ENCODE results near the gene PGPEP1.
"Not testable (repeated sequence)": the region's sequence is repeated elsewhere in the genome, so short reads cannot be mapped to it uniquely, and the experiment has no call there.

The PGPEP1 gene

GRCh38 chr19:18397242-18398202, 57.1 kb downstream of the PGPEP1 start, which contains the start of gene LRRC25:
Gene LRRC25 (minus strand): TSS chr19:18397622. CDS start chr19:18396963, 659 bp downstream.
- H3K4me1 ChIP-seq (ENCODE audit: insufficient read depth, low read length), result no peaks in the 10 kb centered on the region
- H3K4me3 ChIP-seq (ENCODE audit: low read length), result peak within 1 kb of the TSS; percentile 33
- H3K9me3 ChIP-seq (ENCODE audit: insufficient read depth, low read depth, low read length), result no peaks in the 10 kb centered on the region
- no peak within 1 kb of the TSS for H3K9ac ChIP-seq (ENCODE audit: low read depth, low read length)
- no peaks in the 10 kb centered on the region for H3K27me3 ChIP-seq (ENCODE audit: insufficient read depth, low read length)
- WGBS, result 36% methylated on average over 33 of the region's 33 CpGs
- H3K36me3 ChIP-seq (ENCODE audit: insufficient read depth, low read length), result no peaks in the 10 kb centered on the region
- no peak within 1 kb of the TSS for H3K27ac ChIP-seq (ENCODE audit: low read depth, low read length)

- H3K9me3 ChIP-seq (ENCODE audit: insufficient read depth, low read depth, low read length), result no peaks in the 10 kb centered on the region
- no peak overlapping the region for H3K4me3 ChIP-seq (ENCODE audit: low read length)
- no peaks in the 10 kb centered on the region for H3K27me3 ChIP-seq (ENCODE audit: insufficient read depth, low read length)
- no peaks in the 10 kb centered on the region for H3K4me1 ChIP-seq (ENCODE audit: insufficient read depth, low read length)
- WGBS, result 87% methylated on average over 6 of the region's 6 CpGs
- no peak overlapping the region for H3K27ac ChIP-seq (ENCODE audit: low read depth, low read length)
- H3K9ac ChIP-seq (ENCODE audit: low read depth, low read length), result no peak overlapping the region
- no peaks in the 10 kb centered on the region for H3K36me3 ChIP-seq (ENCODE audit: insufficient read depth, low read length)
Measured at GRCh38 chr19:18399008-18399407, 58.6 kb downstream of the PGPEP1 start.

- Histone ChIP-seq H3K9ac (ENCODE audit: low read depth, low read length) (no peak overlapping the region), H3K4me3 (ENCODE audit: low read length) (no peak overlapping the region), H3K27me3 (ENCODE audit: insufficient read depth, low read length) (no peaks in the 10 kb centered on the region), H3K4me1 (ENCODE audit: insufficient read depth, low read length) (no peaks in the 10 kb centered on the region), H3K36me3 (ENCODE audit: insufficient read depth, low read length) (no peaks in the 10 kb centered on the region), H3K9me3 (ENCODE audit: insufficient read depth, low read depth, low read length) (no peaks in the 10 kb centered on the region), H3K27ac (ENCODE audit: low read depth, low read length) (no peak overlapping the region)
- WGBS, result 70% methylated on average over 7 of the region's 7 CpGs
Measured at GRCh38 chr19:18401580-18402112, 61.2 kb downstream of the PGPEP1 start.

- not testable (repeated sequence) for H3K27ac ChIP-seq (ENCODE audit: low read depth, low read length); H3K9me3 ChIP-seq (ENCODE audit: insufficient read depth, low read depth, low read length); H3K4me1 ChIP-seq (ENCODE audit: insufficient read depth, low read length); H3K27me3 ChIP-seq (ENCODE audit: insufficient read depth, low read length); H3K4me3 ChIP-seq (ENCODE audit: low read length); H3K9ac ChIP-seq (ENCODE audit: low read depth, low read length); H3K36me3 ChIP-seq (ENCODE audit: insufficient read depth, low read length)
- 86% methylated on average over 16 of the region's 18 CpGs for WGBS
Measured at GRCh38 chr19:18402455-18403248, 62.3 kb downstream of the PGPEP1 start.

- 95% methylated on average over 10 of the region's 11 CpGs for WGBS
- H3K4me3 ChIP-seq (ENCODE audit: low read length); H3K9me3 ChIP-seq (ENCODE audit: insufficient read depth, low read depth, low read length); H3K4me1 ChIP-seq (ENCODE audit: insufficient read depth, low read length); H3K9ac ChIP-seq (ENCODE audit: low read depth, low read length); H3K27me3 ChIP-seq (ENCODE audit: insufficient read depth, low read length); H3K27ac ChIP-seq (ENCODE audit: low read depth, low read length); H3K36me3 ChIP-seq (ENCODE audit: insufficient read depth, low read length): not testable (repeated sequence)
Measured at GRCh38 chr19:18405754-18406153, 65.4 kb downstream of the PGPEP1 start.

- H3K4me1 ChIP-seq (ENCODE audit: insufficient read depth, low read length), result no peaks in the 10 kb centered on the region
- no peaks in the 10 kb centered on the region for H3K9me3 ChIP-seq (ENCODE audit: insufficient read depth, low read depth, low read length)
- H3K27me3 ChIP-seq (ENCODE audit: insufficient read depth, low read length), result peaks cover 2% of the 10 kb centered on the region; the same call in 1 of the 2 replicates
- H3K4me3 ChIP-seq (ENCODE audit: low read length), result no peak overlapping the region
- no peaks in the 10 kb centered on the region for H3K36me3 ChIP-seq (ENCODE audit: insufficient read depth, low read length)
- WGBS, result 94% methylated on average over 8 of the region's 9 CpGs
- no peak overlapping the region for H3K27ac ChIP-seq (ENCODE audit: low read depth, low read length)
- H3K9ac ChIP-seq (ENCODE audit: low read depth, low read length), result no peak overlapping the region
Measured at GRCh38 chr19:18406749-18407148, 66.4 kb downstream of the PGPEP1 start.

GRCh38 chr19:18408053-18408476, 67.7 kb downstream of the PGPEP1 start:
- H3K27me3 ChIP-seq (ENCODE audit: insufficient read depth, low read length), result peaks cover 4% of the 10 kb centered on the region; the same call in 1 of the 2 replicates
- H3K36me3 ChIP-seq (ENCODE audit: insufficient read depth, low read length), result no peaks in the 10 kb centered on the region
- no peak overlapping the region for H3K27ac ChIP-seq (ENCODE audit: low read depth, low read length)
- no peak overlapping the region for H3K9ac ChIP-seq (ENCODE audit: low read depth, low read length)
- no peaks in the 10 kb centered on the region for H3K4me1 ChIP-seq (ENCODE audit: insufficient read depth, low read length)
- H3K9me3 ChIP-seq (ENCODE audit: insufficient read depth, low read depth, low read length), result no peaks in the 10 kb centered on the region
- H3K4me3 ChIP-seq (ENCODE audit: low read length), result no peak overlapping the region
- 72% methylated on average over 10 of the region's 10 CpGs for WGBS

GRCh38 chr19:18412610-18413239, 72.3 kb downstream of the PGPEP1 start:
- H3K9me3 ChIP-seq (ENCODE audit: insufficient read depth, low read depth, low read length), result no peaks in the 10 kb centered on the region
- WGBS, result 90% methylated on average over 16 of the region's 16 CpGs
- H3K9ac ChIP-seq (ENCODE audit: low read depth, low read length), result no peak overlapping the region
- H3K36me3 ChIP-seq (ENCODE audit: insufficient read depth, low read length), result no peaks in the 10 kb centered on the region
- no peak overlapping the region for H3K27ac ChIP-seq (ENCODE audit: low read depth, low read length)
- no peak overlapping the region for H3K4me3 ChIP-seq (ENCODE audit: low read length)
- H3K4me1 ChIP-seq (ENCODE audit: insufficient read depth, low read length), result no peaks in the 10 kb centered on the region
- H3K27me3 ChIP-seq (ENCODE audit: insufficient read depth, low read length), result peaks cover 4% of the 10 kb centered on the region

- Histone ChIP-seq H3K4me1 (ENCODE audit: insufficient read depth, low read length) (peaks cover 7% of the 10 kb centered on the region; the same call in 1 of the 2 replicates), H3K27me3 (ENCODE audit: insufficient read depth, low read length) (peaks cover 18% of the 10 kb centered on the region), H3K9ac (ENCODE audit: low read depth, low read length) (no peak overlapping the region), H3K27ac (ENCODE audit: low read depth, low read length) (no peak overlapping the region), H3K9me3 (ENCODE audit: insufficient read depth, low read depth, low read length) (no peaks in the 10 kb centered on the region), H3K36me3 (ENCODE audit: insufficient read depth, low read length) (no peaks in the 10 kb centered on the region), H3K4me3 (ENCODE audit: low read length) (no peak overlapping the region)
- 66% methylated on average over 9 of the region's 11 CpGs for WGBS
Measured at GRCh38 chr19:18414504-18415177, 74.2 kb downstream of the PGPEP1 start.

- no peaks in the 10 kb centered on the region for H3K9me3 ChIP-seq (ENCODE audit: insufficient read depth, low read depth, low read length)
- no peak overlapping the region for H3K4me3 ChIP-seq (ENCODE audit: low read length)
- 77% methylated on average over 25 of the region's 25 CpGs for WGBS
- H3K36me3 ChIP-seq (ENCODE audit: insufficient read depth, low read length), result no peaks in the 10 kb centered on the region
- H3K9ac ChIP-seq (ENCODE audit: low read depth, low read length), result no peak overlapping the region
- peaks cover 25% of the 10 kb centered on the region for H3K27me3 ChIP-seq (ENCODE audit: insufficient read depth, low read length)
- peaks cover 7% of the 10 kb centered on the region; the same call in 1 of the 2 replicates for H3K4me1 ChIP-seq (ENCODE audit: insufficient read depth, low read length)
- no peak overlapping the region for H3K27ac ChIP-seq (ENCODE audit: low read depth, low read length)
Measured at GRCh38 chr19:18415178-18415867, 74.9 kb downstream of the PGPEP1 start.
